Activated T-cell treated with anti-CD3 and anti-CD28 coated beads, Interleukin-2, amount 50 U/mL, for 72 hours (primary cell): ENCODE results near the gene ZNF384. TPM values are rescaled to one million over a fixed set of nuclear protein-coding genes. Genes with fewer than 3 reads are reported as not detected.

Experiments used
- ATAC-seq, 2 donors: fragments of 150-1000 bp; cut with Tn5 transposase; replicated peaks in 1 of 2; 2 replicates each; pipeline ENCODE4 v1.10.0; 2021; ENCODE audit warnings: moderate library complexity in 2 of 2, mild to moderate bottlenecking in 1 of 2
- DNase-seq, 2 donors: peaks; one replicate each; pipeline ENCODE4 v3.0.0; 2021 to 2022; ENCODE audit warnings: mixed read lengths in 1 of 2
- H3K27ac Mint-ChIP-seq: one replicate; pipeline ENCODE4 v1.8.0; 2022; ENCODE audit warnings: mild to moderate bottlenecking, moderate library complexity, mixed read lengths
- H3K27me3 Mint-ChIP-seq: one replicate; pipeline ENCODE4 v1.8.0; 2022; ENCODE audit warnings: low read depth, mixed read lengths
- H3K36me3 Mint-ChIP-seq, 2 donors: one replicate each; pipeline ENCODE4 v1.8.0; 2022; ENCODE audit warnings: mixed read lengths in 2 of 2, mild to moderate bottlenecking in 1 of 2; ENCODE audit not compliant: insufficient read depth in 2 of 2
- H3K4me1 Mint-ChIP-seq: one replicate; pipeline ENCODE4 v1.8.0; 2022; ENCODE audit warnings: low read depth, mixed read lengths
- H3K4me3 Mint-ChIP-seq, 2 donors: one replicate each; pipeline ENCODE4 v1.8.0; 2022; ENCODE audit warnings: mild to moderate bottlenecking in 2 of 2, mixed read lengths in 2 of 2, moderate library complexity in 2 of 2
- H3K9me3 Mint-ChIP-seq, 2 donors: one replicate each; pipeline ENCODE4 v1.8.0; 2022; ENCODE audit warnings: mixed read lengths in 2 of 2
- total RNA-seq, 2 donors: library from RNA; stranded (reverse); gene quantifications; one replicate each; pipeline ENCODE4 v1.2.3, GENCODE V29; 2022

The ZNF384 gene
- total RNA-seq, 2 donors from 2014 or later, result 78.1 to 82.2 TPM

- Mint-ChIP-seq H3K9me3 (peaks cover 4 to 9% of the 10 kb centered on the region in 2 donors), H3K4me3 (no peak overlapping the region), H3K4me1 (peaks cover 18% of the 10 kb centered on the region), H3K27ac (no peak overlapping the region), H3K36me3 (peaks cover 7 to 12% of the 10 kb centered on the region in 2 donors), H3K27me3 (peaks cover 5% of the 10 kb centered on the region)
- DNase-seq, result no peak
- no peak for ATAC-seq
Observed at GRCh38 chr12:6641131-6641530, 48.0 kb downstream of the ZNF384 start.

DNA sequence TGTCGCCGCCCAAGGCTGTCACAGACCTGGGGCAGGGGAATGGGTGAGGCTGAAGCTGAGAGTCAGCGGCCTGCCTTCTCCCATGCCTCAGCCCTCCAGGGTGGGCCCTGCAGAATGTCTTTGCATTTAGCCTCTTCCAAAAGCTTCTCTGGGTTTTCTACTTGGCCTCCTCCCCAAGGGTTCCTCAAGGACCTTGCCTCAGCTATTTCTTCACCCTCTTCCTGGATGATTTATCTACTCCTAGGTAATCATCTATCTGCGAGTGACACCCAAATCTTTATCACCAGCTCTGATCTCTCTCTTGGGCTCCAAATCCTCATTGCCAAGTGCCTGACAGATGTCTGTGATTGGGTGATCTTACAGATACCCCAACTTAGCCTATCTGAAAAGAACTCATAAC, 48.7 kb downstream of the ZNF384 start:
- no peak for ATAC-seq
- no peak for DNase-seq
- Mint-ChIP-seq H3K36me3 (peaks cover 7 to 12% of the 10 kb centered on the region in 2 donors), H3K27ac (no peak overlapping the region), H3K4me3 (no peak overlapping the region), H3K4me1 (peaks cover 24% of the 10 kb centered on the region), H3K27me3 (peaks cover 5% of the 10 kb centered on the region), H3K9me3 (peaks cover 4 to 9% of the 10 kb centered on the region in 2 donors)

DNA sequence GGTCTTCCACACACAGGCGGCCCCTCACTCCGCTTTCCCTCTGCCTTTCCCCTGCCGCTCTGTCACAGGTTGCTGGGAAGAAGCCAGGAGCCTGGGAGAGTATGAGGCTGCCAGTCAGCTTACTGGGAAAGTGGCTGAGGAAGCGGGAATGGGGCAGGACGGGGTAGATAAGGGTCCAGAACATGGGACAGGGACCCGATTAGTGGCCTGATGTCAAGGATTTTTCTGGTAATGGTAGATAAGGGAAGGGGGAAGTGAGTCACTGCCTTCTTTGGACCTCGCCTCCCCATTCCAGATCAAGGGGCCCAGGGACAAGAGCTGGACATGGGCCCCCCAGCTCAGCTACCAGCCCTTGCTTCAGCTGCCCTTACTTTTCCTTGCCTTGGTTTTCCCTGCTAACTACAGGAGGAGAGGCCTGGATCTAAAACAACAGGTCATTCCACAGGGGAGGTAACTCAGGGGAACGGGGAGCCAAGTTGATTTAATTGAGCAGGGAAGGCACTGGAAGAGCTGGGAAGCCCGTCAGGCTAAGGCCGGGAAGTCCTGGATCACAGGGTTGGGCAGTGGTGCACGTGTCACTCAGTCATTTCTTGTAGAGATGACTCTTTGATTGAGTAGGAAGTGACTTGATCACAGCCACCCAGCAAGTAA, 49.9 kb downstream of the ZNF384 start:
- Mint-ChIP-seq H3K4me1 (peaks cover 32% of the 10 kb centered on the region), H3K27ac (no peak overlapping the region), H3K36me3 (peaks cover 1 to 6% of the 10 kb centered on the region in 2 donors), H3K27me3 (peaks cover 5% of the 10 kb centered on the region), H3K9me3 (peaks cover 1 to 4% of the 10 kb centered on the region in 2 donors), H3K4me3 (no peak overlapping the region)
- DNase-seq (no peak), ATAC-seq (no peak)

DNA sequence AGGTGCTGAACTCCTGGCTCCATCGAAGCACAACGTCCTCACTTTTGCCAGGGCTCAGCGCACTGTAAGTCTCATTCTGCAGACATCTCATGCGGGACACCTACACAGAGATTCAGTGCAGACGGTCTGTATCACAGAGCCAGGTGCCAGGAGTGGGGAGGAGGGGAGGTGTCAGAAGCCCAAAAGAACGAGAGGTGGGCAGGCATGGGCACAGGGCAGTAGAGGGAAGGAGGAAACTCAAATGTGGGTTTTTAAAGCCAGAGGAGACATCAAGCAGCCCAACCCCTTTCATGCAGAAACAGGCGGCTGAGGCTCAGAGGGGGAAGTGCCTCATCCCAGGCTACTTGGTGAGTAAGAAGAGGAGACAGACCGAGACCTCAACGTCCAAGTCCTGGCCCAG, 50.9 kb downstream of the ZNF384 start:
- H3K27ac Mint-ChIP-seq, result no peak overlapping the region
- no peak for DNase-seq
- H3K27me3 Mint-ChIP-seq, result peaks cover 5% of the 10 kb centered on the region
- peaks cover 36% of the 10 kb centered on the region for H3K4me1 Mint-ChIP-seq
- ATAC-seq, result no peak
- no peak overlapping the region for H3K4me3 Mint-ChIP-seq
- peaks cover 0 to 2% of the 10 kb centered on the region in 2 donors for H3K9me3 Mint-ChIP-seq
- peaks cover 0 to 3% of the 10 kb centered on the region in 2 donors for H3K36me3 Mint-ChIP-seq

GRCh38 chr12:6635856-6636531, 53.2 kb downstream of the ZNF384 start, which contains the start of gene LPAR5:
LPAR5 (minus strand) TSS chr12:6635959; CDS start chr12:6621248, 14,711 bp downstream.
- Mint-ChIP-seq H3K4me3 (peak within 1 kb of the TSS; percentile 75 to 78), H3K9me3 (no peaks in the 10 kb centered on the region), H3K36me3 (no peaks in the 10 kb centered on the region), H3K4me1 (peaks cover 59% of the 10 kb centered on the region), H3K27ac (peak within 1 kb of the TSS; percentile 82), H3K27me3 (no peaks in the 10 kb centered on the region)
- DNase-seq, result peak; percentile 40 to 51
- ATAC-seq, result peak; percentile 55 to 65

- H3K4me3 Mint-ChIP-seq, result peak overlapping the region; percentile 75 to 78
- H3K4me1 Mint-ChIP-seq, result peaks cover 65% of the 10 kb centered on the region
- no peaks in the 10 kb centered on the region for H3K27me3 Mint-ChIP-seq
- ATAC-seq (peak; percentile 81 to 91), DNase-seq (peak; percentile 74 to 80)
- H3K27ac Mint-ChIP-seq, result peak overlapping the region; percentile 82
- no peaks in the 10 kb centered on the region for H3K9me3 Mint-ChIP-seq
- no peaks in the 10 kb centered on the region for H3K36me3 Mint-ChIP-seq
Observed at GRCh38 chr12:6635375-6635855, 53.8 kb downstream of the ZNF384 start.

GRCh38 chr12:6632026-6632983, 56.9 kb downstream of the ZNF384 start:
- Mint-ChIP-seq H3K27ac (peak overlapping the region; percentile 99), H3K9me3 (no peaks in the 10 kb centered on the region), H3K27me3 (no peaks in the 10 kb centered on the region), H3K4me1 (peaks cover 70% of the 10 kb centered on the region), H3K36me3 (no peaks in the 10 kb centered on the region), H3K4me3 (peak overlapping the region; percentile 88 to 94)
- ATAC-seq (peak; percentile 52 to 62), DNase-seq (peak; percentile 59 to 67)

GRCh38 chr12:6631549-6631961, 57.6 kb downstream of the ZNF384 start:
- H3K27ac Mint-ChIP-seq, result peak overlapping the region; percentile 99
- peak in 1 of 2 donors; percentile 56 for ATAC-seq
- no peaks in the 10 kb centered on the region for H3K9me3 Mint-ChIP-seq

DNA sequence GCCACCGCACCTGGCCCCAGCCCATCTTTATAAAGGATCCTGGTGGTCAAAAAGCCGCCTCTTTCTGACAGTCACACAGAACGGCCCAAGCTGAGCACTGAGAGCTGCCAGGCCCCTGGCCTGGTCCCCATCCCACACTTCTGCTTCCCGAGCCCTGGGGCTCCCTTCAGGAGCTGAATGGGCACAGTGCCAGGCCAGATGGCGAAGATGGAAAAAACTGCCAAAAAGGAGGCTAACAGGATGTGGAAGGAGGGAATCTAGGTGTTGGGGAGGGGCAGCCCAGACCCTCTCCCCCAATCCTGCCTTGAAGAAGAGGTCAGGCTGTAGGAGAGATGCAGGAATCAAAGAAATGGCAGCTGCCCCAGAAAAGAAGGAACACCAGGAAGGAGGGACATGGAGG, 58.4 kb downstream of the ZNF384 start:
- no peaks in the 10 kb centered on the region for H3K27me3 Mint-ChIP-seq
- DNase-seq (no peak), ATAC-seq (no peak)
- H3K9me3 Mint-ChIP-seq, result no peaks in the 10 kb centered on the region
- H3K4me1 Mint-ChIP-seq, result peaks cover 69% of the 10 kb centered on the region
- H3K4me3 Mint-ChIP-seq, result peak overlapping the region; percentile 88 to 94
- no peaks in the 10 kb centered on the region for H3K36me3 Mint-ChIP-seq
- H3K27ac Mint-ChIP-seq, result peak overlapping the region; percentile 99

More at GRCh38 chr12:6631549-6631961, 57.6 kb downstream of the ZNF384 start:
- Mint-ChIP-seq H3K4me1 (peaks cover 74% of the 10 kb centered on the region), H3K4me3 (peak overlapping the region; percentile 88 to 94), H3K27me3 (no peaks in the 10 kb centered on the region), H3K36me3 (no peaks in the 10 kb centered on the region)
- peak in 1 of 2 donors; percentile 63 for DNase-seq

DNA sequence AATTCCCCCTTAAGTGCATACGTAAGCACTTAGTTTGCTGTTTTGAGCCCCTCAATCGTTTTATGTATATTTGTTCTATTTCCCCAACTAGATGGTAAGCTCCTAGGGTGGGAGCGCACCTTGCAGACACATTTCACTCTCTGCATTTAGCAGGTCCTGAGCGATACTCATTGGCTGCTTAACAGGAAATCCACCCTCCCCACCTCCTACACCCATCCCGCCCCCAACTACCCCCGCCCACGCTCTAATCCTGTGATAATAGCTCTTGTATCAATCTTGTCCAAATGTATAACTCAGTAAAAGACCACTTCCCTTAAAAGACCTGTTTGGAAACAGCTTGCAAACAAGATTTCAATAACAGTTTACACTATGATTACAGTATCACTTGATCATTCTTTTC, 61.6 kb downstream of the ZNF384 start:
- Mint-ChIP-seq H3K9me3 (no peaks in the 10 kb centered on the region), H3K4me1 (peaks cover 51% of the 10 kb centered on the region), H3K27ac (peak overlapping the region; percentile 21), H3K36me3 (no peaks in the 10 kb centered on the region), H3K4me3 (peak overlapping the region; percentile 86 to 90), H3K27me3 (no peaks in the 10 kb centered on the region)
- peak in 1 of 2 donors; percentile 41 for DNase-seq
- peak; percentile 71 to 72 for ATAC-seq

GRCh38 chr12:6626654-6627283, 62.4 kb downstream of the ZNF384 start:
- Mint-ChIP-seq H3K27me3 (no peaks in the 10 kb centered on the region), H3K4me3 (peak overlapping the region; percentile 86 to 90), H3K27ac (peak overlapping the region; percentile 5), H3K36me3 (no peaks in the 10 kb centered on the region), H3K9me3 (no peaks in the 10 kb centered on the region), H3K4me1 (peaks cover 43% of the 10 kb centered on the region)
- DNase-seq (no peak), ATAC-seq (no peak)

DNA sequence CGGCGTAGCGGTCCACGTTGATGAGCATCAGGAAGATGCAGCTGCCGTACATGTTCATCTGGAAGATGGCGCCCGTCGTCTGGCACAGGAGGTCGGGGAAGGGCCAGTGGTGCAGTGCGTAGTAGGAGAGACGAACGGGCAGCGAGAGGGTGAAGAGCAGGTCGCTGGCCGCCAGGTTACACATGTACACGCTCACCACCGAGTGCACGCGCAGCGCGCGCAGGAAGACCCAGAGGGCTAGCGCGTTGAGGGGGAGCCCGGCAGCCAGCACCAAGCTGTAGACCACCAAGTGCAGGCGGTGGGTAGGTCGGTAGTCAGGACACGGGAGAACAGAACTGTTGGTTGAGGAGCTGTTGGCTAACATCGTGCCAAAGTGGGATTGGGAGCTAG, 68.3 kb downstream of the ZNF384 start:
- no peaks in the 10 kb centered on the region for H3K27me3 Mint-ChIP-seq
- H3K27ac Mint-ChIP-seq, result no peak overlapping the region

More for the DNA sequence above, 68.3 kb downstream of the ZNF384 start:
- no peaks in the 10 kb centered on the region for H3K36me3 Mint-ChIP-seq
- H3K4me3 Mint-ChIP-seq, result peak overlapping the region; percentile 69 to 71
- DNase-seq (no peak), ATAC-seq (no peak)
- H3K9me3 Mint-ChIP-seq, result no peaks in the 10 kb centered on the region
- H3K4me1 Mint-ChIP-seq, result peaks cover 7% of the 10 kb centered on the region
